GM12874 (cell line): ENCODE results near the gene LXN.

ENCODE experiments used
- TF ChIP-seq, protein P1 (sequence below): IDR thresholded peaks from 2 replicates; pipeline ENCODE4 v1.5.1; 2011; ENCODE audit warnings: low read depth, mild to moderate bottlenecking, control low read depth, low read length, moderate library complexity; ENCODE audit not compliant: insufficient read depth

The LXN gene

DNA sequence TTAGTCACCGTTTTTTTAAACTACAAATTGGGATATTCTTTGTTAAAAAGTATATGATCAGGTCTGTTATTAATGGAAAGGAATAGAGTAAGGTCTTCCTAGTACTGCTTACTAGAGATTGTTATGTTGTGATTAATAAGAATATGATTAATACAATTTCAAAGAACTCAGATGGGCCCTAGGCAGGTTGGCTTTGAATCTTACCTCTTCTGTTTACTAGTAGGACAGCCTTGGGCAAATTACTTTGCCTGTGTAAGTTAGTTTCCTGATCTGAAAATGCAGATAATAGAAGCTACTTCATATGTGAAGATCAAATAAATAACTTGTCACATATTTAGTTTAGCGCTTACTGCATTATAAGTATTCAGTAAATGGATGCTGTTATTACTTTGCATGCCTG, 21.3 kb downstream of the LXN start:
- TF ChIP-seq, protein P1, sequence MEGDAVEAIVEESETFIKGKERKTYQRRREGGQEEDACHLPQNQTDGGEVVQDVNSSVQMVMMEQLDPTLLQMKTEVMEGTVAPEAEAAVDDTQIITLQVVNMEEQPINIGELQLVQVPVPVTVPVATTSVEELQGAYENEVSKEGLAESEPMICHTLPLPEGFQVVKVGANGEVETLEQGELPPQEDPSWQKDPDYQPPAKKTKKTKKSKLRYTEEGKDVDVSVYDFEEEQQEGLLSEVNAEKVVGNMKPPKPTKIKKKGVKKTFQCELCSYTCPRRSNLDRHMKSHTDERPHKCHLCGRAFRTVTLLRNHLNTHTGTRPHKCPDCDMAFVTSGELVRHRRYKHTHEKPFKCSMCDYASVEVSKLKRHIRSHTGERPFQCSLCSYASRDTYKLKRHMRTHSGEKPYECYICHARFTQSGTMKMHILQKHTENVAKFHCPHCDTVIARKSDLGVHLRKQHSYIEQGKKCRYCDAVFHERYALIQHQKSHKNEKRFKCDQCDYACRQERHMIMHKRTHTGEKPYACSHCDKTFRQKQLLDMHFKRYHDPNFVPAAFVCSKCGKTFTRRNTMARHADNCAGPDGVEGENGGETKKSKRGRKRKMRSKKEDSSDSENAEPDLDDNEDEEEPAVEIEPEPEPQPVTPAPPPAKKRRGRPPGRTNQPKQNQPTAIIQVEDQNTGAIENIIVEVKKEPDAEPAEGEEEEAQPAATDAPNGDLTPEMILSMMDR = no peak

DNA sequence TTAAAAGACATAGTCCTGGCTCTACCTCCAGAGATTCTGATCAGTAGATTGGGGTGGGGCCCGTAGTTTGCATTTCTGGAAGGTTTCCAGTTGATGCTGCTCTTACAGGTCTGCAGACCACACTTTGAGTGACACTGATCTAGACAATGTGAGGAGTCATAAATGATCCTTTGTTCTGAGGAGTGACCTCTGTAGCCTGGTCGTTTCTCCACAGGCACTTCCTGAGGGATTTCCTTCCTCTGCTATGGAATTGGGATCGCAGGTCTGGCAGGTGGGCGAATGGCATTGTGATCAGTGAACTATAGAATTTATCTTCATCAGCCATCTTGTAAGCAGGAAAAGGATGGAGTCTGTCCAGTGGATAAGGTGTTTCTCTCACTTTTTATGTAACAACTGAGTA, 22.7 kb downstream of the LXN start:
- TF ChIP-seq, protein P1 = no peak

DNA sequence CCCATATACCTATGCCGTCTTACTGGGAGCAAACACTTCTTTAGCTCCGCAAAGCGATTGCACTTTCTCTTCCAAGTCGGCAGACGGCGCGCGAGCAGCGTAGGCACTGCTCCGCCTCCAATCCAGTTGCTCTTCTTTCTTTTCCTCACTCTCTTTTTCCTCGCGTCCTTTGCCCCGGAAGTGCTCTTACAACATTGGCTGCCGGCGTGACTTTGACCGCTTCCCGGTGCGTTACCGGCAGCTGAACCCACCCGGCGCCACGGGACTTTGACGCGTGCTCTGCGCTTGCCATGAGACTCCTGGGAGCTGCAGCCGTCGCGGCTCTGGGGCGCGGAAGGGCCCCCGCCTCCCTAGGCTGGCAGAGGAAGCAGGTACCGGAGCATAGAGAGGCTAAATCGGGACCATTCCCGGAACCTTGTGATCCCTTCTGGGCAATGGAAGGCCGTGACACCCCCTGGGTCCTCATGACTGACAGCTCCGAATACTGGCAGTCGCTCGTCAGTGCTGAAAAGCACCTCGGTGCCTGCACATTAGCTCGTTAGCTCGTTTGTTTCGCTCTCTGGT, 28.0 kb downstream of the LXN start, which contains the start of gene GFM1:
Gene GFM1, plus strand, starts transcription at position 183 of the 564 bp plus-strand sequence. Its CDS starts 108 bp downstream, at position 291.
- TF ChIP-seq, protein P1 = peak; percentile 95

DNA sequence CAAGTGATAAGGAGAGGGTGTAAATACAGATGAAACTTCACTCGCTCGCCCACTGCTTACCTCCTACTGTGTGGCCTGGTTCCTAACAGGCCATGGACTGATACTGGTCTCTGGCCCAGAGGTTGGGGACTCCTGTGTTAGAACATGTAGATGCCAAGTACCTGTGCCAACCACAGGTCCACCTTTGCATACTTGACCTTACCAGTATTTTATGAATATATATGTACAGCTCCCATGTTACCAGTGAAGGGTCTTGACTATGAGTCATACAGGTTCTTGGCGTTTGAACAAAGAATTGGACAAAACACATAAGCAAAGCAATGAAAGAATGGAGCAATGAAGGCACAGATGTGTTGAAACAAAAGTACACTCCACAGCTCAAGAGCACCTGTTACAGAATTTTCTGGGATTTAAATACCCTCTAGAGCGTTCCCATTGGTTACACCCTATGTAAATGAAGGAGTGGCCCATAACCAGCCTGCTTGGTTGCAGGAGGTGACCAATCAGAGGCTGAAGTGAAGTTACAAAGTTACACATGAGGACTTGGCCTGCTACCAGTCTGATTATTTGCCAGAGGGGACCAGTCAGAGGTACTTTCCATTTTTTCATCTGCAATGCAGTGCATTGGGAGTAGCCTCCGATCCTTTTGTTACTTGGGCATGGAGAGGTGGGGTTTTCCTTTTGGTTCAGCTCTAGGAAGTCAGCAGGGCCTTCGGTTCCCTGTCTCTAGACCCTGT, 29.8 kb downstream of the LXN start:
- TF ChIP-seq, protein P1 = no peak

DNA sequence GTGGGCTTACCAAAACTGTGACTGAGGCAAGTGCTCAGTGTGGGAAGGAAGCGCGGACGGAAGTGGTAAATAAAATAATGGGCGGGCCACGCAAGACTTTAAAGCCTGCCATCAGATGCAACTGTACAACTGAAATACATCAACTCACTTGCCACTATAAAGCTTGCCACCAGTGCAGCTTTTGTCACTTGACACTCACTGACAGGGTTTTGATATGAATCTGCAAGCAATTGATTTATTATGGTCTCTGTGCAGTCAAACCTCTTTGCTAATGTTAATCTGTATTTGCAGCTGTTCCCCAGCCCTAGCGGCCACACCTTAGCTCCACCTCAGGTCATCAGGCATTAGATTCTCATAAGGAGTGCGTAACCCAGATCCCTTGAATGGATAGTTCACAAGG, 30.4 kb downstream of the LXN start:
- TF ChIP-seq, protein P1 = no peak

DNA sequence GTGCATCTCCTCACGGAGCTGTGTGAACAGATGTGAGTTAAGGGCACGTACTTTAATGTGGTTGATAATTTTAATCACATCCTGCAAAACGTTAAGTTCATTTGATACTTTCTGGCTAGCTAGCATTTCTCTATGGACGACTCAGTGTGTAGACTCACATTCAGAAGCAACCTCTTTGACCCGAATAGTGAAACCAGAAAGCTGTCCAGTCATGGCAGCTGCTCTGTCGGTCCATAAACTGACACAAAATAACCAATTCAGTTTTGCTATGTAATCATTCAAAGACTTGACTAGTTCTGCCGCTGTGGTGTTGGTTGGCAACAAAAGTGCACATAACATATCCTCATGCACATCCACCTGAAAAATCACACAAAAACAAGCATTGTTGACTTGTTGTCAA, 31.8 kb downstream of the LXN start:
- TF ChIP-seq, protein P1 = no peak

DNA sequence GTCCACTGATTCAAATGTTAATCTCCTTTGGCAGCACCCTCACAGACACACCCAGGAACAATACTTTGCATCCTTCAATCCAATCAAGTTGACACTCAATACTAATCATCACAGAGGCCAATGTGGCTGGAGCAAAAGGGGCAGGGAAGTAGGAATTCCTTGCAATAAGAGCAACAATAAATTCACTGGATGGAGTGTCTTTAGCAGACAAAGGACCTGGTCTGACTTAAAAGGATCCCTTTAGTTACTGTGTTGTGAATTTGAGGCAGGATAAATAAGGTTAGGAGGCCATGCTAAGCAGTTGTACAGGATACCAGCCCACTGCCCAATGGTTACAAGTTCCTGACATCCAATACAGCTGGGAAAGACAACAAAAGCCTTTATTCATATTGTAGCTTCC, 40.5 kb downstream of the LXN start:
- TF ChIP-seq, protein P1 = no peak
